Liver (tissue), 9 donors: Measurements from ENCODE around the gene DROSHA. TPM values are rescaled to one million over a fixed set of nuclear protein-coding genes. Genes with fewer than 3 reads are reported as not detected.

Experiments
- DNase-seq: peaks from one replicate; pipeline ENCODE4 v3.0.0-alpha.2; 2017; ENCODE audit warnings: low spot score
- H3K27ac ChIP-seq, 2 donors: one replicate each; pipeline ENCODE4 v1.7.0; 2013; ENCODE audit warnings: inconsistent platforms in 2 of 2, low read length in 2 of 2, control low read depth in 1 of 2, low read depth in 1 of 2, mild to moderate bottlenecking in 1 of 2
- H3K27me3 ChIP-seq, 4 donors: one replicate each; pipeline versions ENCODE4 v1.6.1 to v1.7.0; 2013; ENCODE audit warnings: low read length in 3 of 4, inconsistent platforms in 1 of 4, mild to moderate bottlenecking in 1 of 4, moderate library complexity in 1 of 4; ENCODE audit not compliant: control insufficient read depth in 4 of 4, insufficient read depth in 4 of 4
- H3K36me3 ChIP-seq, 4 donors: one replicate each; pipeline versions ENCODE4 v1.6.1 to v1.7.0; 2013; ENCODE audit warnings: low read length in 3 of 4, mild to moderate bottlenecking in 3 of 4, low read depth in 1 of 4, moderate library complexity in 1 of 4; ENCODE audit not compliant: control insufficient read depth in 4 of 4, insufficient read depth in 3 of 4
- H3K4me1 ChIP-seq, 4 donors: one replicate each; pipeline versions ENCODE4 v1.6.1 to v1.7.0; 2013; ENCODE audit warnings: low read length in 3 of 4, mild to moderate bottlenecking in 3 of 4, moderate library complexity in 1 of 4; ENCODE audit not compliant: control insufficient read depth in 4 of 4, insufficient read depth in 4 of 4
- H3K4me3 ChIP-seq, 3 donors: one replicate each; pipeline versions ENCODE4 v1.6.1 to v1.7.0; 2013; ENCODE audit warnings: low read length in 3 of 3, control low read depth in 1 of 3, low read depth in 1 of 3, mild to moderate bottlenecking in 1 of 3
- H3K9ac ChIP-seq, 2 donors: one replicate each; pipeline ENCODE4 v1.7.0; 2013; ENCODE audit warnings: low read length in 2 of 2, mild to moderate bottlenecking in 2 of 2, moderate library complexity in 2 of 2, control low read depth in 1 of 2, low read depth in 1 of 2
- H3K9me3 ChIP-seq, 4 donors: one replicate each; pipeline versions ENCODE4 v1.6.1 to v1.7.0; 2013; ENCODE audit warnings: low read length in 3 of 4; ENCODE audit not compliant: control insufficient read depth in 4 of 4
- CTCF ChIP-seq: fragments of 150-350 bp; IDR thresholded peaks from 2 replicates; pipeline ENCODE4 v1.5.1; 2017; ENCODE audit warnings: improper control_type of control experiment, low read depth, low read length; ENCODE audit not compliant: missing input control
- EGR1 ChIP-seq, 2 donors: IDR thresholded peaks; 2 replicates each; pipeline ENCODE4 v1.6.1; 2016 to 2018; ENCODE audit warnings: antibody characterized with exemption in 2 of 2, low read depth in 2 of 2
- FOXA1 ChIP-seq: IDR thresholded peaks from 2 replicates; pipeline ENCODE4 v1.6.1; 2016; ENCODE audit warnings: antibody characterized with exemption
- FOXA2 ChIP-seq: IDR thresholded peaks from 2 replicates; pipeline ENCODE4 v1.6.1; 2016; ENCODE audit warnings: antibody characterized with exemption
- GABPA ChIP-seq, 2 donors: IDR thresholded peaks in 1 of 2; conservative IDR thresholded peaks in 1 of 2; 2 replicates each; pipeline ENCODE4 v1.6.1; 2016; ENCODE audit warnings: antibody characterized with exemption in 2 of 2, mild to moderate bottlenecking in 1 of 2, moderate library complexity in 1 of 2
- HNF4A ChIP-seq, 2 donors: conservative IDR thresholded peaks; 2 replicates each; pipeline ENCODE4 v1.6.1; 2016; ENCODE audit warnings: antibody characterized with exemption in 2 of 2, mild to moderate bottlenecking in 2 of 2
- HNF4G ChIP-seq: IDR thresholded peaks from 2 replicates; pipeline ENCODE4 v1.6.1; 2016; ENCODE audit warnings: antibody characterized with exemption
- JUND ChIP-seq, 2 donors: IDR thresholded peaks; 2 replicates each; pipeline ENCODE4 v1.6.1; 2016; ENCODE audit warnings: antibody characterized with exemption in 2 of 2
- NR2F2 ChIP-seq: IDR thresholded peaks from 2 replicates; pipeline ENCODE4 v1.6.1; 2016; ENCODE audit warnings: antibody characterized with exemption
- RAD21 ChIP-seq, 2 donors: IDR thresholded peaks; 2 replicates each; pipeline ENCODE4 v1.6.1; 2016; ENCODE audit warnings: antibody characterized with exemption in 2 of 2, mild to moderate bottlenecking in 2 of 2
- REST ChIP-seq: IDR thresholded peaks from 2 replicates; pipeline ENCODE4 v1.6.1; 2016; ENCODE audit warnings: antibody characterized with exemption, mild to moderate bottlenecking
- SP1 ChIP-seq: IDR thresholded peaks from 2 replicates; pipeline ENCODE4 v1.6.1; 2018; ENCODE audit warnings: antibody characterized with exemption, mild to moderate bottlenecking
- TAF1 ChIP-seq: conservative IDR thresholded peaks from 2 replicates; pipeline ENCODE4 v1.6.1; 2016; ENCODE audit warnings: antibody characterized with exemption, mild to moderate bottlenecking
- YY1 ChIP-seq: IDR thresholded peaks from 2 replicates; pipeline ENCODE4 v1.6.1; 2016; ENCODE audit warnings: antibody characterized with exemption, mild to moderate bottlenecking
- WGBS: extraction: QIAGEN DNeasy Blood & Tissue Kit; methylation state at CpG from one replicate; pipeline ENCODE4 v1.1.7; 2013; 5-methylcytosine and 5-hydroxymethylcytosine counted together
- polyA plus RNA-seq, 2 donors: library from polyadenylated mRNA; stranded (reverse) in 1 of 2; unstranded in 1 of 2; fragments of 200-250 nt in 1 of 2; fragments of >200 nt in 1 of 2; fragmentation: Nextera tagmentation in 1 of 2; extraction: Ambion mirVana in 1 of 2; gene quantifications; one replicate each; pipeline versions ENCODE4 v1.2.1 to v1.2.3, GENCODE V29; 2013 to 2015
- total RNA-seq, 2 donors: library from RNA; depleted of rRNA; stranded (reverse); fragments of >200 nt; gene quantifications; one replicate each; pipeline ENCODE4 v1.2.3, GENCODE V29; 2014
- donor health status: healthy.
- donor health status: healthy.
- donor health status: healthy.
- donor health status: healthy.
- donor health status: healthy.

The DROSHA gene
- total and polyA plus RNA-seq, 4 donors, result 8.2 to 25.4 (median 15.4) TPM

- H3K27ac ChIP-seq, result no peak overlapping the region
- H3K27me3 ChIP-seq, result no peaks in the 10 kb centered on the region
- TF ChIP-seq YY1 (no peak), JUND (IDR thresholded peaks at IDR 0.05) (no peak), HNF4G (no peak), CTCF (no peak), REST (no peak), EGR1 (IDR thresholded peaks at IDR 0.05; ENCODE audit: low read depth in 2 of 2) (no peak)
- 98% methylated on average over 3 of the region's 3 CpGs for WGBS
- peaks cover 1 to 60% (median 43%) of the 10 kb centered on the region in 4 donors for H3K36me3 ChIP-seq
- no peaks in the 10 kb centered on the region for H3K4me1 ChIP-seq
- H3K4me3 ChIP-seq, result no peak overlapping the region
- no peak for DNase-seq
- peaks cover 0 to 13% (median 3%) of the 10 kb centered on the region in 4 donors for H3K9me3 ChIP-seq
- no peak overlapping the region for H3K9ac ChIP-seq
Observed at GRCh38 chr5:31459594-31459993, 72.3 kb downstream of the DROSHA start.

GRCh38 chr5:31455172-31455571 lies 76.7 kb downstream of the DROSHA start:
- Histone ChIP-seq H3K4me3 (no peak overlapping the region), H3K36me3 (peaks cover 1 to 48% (median 30%) of the 10 kb centered on the region in 4 donors), H3K9me3 (peaks cover 0 to 13% (median 3%) of the 10 kb centered on the region in 4 donors), H3K27me3 (no peaks in the 10 kb centered on the region), H3K4me1 (no peaks in the 10 kb centered on the region), H3K27ac (no peak overlapping the region), H3K9ac (no peak overlapping the region)
- WGBS, result over 99% methylated on average over 2 of the region's 2 CpGs
- TF ChIP-seq EGR1 (IDR thresholded peaks at IDR 0.05; ENCODE audit: low read depth in 2 of 2), result no peak
- no peak for TF ChIP-seq TAF1
- no peak for TF ChIP-seq HNF4G
- TF ChIP-seq YY1, result no peak
- TF ChIP-seq GABPA (IDR thresholded peaks at IDR 0.05 in 1 of 2, conservative IDR thresholded peaks at IDR 0.05 in 1 of 2), result no peak
- no peak for TF ChIP-seq NR2F2
- TF ChIP-seq JUND (IDR thresholded peaks at IDR 0.05), result no peak
- no peak for TF ChIP-seq REST
- TF ChIP-seq CTCF, result no peak
- TF ChIP-seq HNF4A (conservative IDR thresholded peaks at IDR 0.05), result no peak
- TF ChIP-seq FOXA1, result no peak
- no peak for TF ChIP-seq FOXA2
- no peak for TF ChIP-seq RAD21 (IDR thresholded peaks at IDR 0.05)
- TF ChIP-seq SP1, result no peak
- no peak for DNase-seq
